Measurements from ENCODE around the gene DAPK2.
"Not testable (repeated sequence)": the region's sequence is repeated elsewhere in the genome, so short reads cannot be mapped to it uniquely, and the experiment has no call there.

Gene DAPK2

DNA sequence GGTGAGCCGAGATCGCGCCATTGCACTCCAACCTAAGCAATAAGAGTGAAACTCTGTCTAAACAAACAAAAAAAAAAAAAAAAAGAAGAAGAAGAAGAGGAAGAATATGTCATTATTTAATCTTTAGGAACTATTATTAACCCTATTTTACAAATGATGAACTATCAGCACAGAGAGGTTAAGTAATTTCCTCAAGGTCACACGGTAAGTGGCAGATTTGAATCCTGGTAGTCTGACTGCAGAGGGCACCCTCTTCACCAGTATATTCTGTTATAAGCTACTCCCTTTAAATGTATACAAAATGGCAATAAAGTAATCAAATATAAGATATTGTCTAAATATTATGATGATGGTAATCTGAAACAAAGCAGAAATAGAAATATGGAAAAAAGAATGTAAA, 135.1 kb downstream of the DAPK2 start:
- DNase-seq, result no peak

DNA sequence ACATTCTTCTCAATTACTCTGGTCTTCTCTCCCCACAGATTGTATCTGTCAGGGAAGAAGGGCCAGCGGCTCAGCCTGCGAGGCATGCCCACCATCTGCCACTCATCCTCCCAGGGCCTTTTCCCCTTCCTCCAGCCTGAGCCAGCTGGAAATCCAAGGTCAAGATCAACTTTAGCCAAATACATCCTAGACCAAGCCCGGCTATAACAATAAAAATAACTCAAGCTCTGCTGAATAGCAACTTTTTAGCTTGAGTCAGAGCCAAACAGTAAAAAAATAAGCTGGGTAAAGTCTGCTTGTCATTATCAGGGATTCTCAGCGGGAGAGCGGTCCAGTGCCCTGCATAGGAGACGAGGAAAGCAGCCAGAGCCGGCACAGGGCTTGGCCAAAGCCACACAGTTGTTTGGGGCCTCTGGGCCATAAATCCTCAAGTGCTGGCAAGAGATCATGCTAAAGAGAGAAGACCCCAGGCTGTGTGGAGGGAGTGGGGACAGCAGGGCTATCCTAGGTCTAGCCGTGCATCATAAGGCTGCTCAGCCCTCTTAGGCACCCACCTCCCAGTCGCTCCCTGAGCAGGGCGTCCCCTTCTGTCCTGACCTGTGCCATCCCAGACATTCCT, 136.4 kb downstream of the DAPK2 start:
- DNase-seq, result no peak

DNA sequence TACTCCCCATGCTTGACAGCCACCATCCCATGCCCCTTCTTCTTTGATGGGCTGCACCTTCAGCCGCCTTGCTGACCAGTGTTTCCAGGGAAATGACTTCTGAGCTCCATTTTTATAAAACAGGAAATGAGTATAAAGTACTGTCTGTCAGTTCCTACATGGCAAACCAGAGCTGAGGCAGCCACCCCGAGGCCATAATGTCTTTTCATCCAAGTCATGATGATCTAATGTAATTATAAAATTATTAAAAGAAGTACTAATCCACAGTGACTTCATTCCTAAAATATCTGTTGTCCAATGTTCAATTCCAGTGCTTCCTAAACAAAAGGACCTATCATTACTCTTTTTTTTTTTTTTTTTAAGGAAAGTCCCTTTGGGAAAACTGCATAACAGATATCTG, 137.3 kb downstream of the DAPK2 start:
- no peak for DNase-seq

DNA sequence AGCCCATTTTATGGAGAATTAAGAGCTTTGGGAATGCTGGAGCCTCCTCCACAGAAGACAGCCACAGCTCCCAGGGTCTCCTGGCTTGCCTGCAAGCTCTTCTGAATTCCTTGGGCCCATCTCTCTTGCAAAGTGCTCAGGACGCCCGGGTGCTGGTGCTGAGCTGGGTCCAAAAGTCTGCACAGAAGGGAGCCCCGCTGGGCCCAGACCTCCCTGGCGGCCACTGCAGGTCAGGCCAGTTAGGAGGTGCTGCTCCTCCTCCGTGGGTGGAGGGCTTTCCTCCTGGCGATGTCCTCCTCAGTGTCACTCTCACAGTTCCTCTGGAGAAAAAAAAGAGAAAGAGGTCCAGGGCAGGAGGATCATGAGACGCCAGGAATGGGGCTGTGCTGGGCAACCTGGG, 138.0 kb downstream of the DAPK2 start:
- DNase-seq, result no peak

DNA sequence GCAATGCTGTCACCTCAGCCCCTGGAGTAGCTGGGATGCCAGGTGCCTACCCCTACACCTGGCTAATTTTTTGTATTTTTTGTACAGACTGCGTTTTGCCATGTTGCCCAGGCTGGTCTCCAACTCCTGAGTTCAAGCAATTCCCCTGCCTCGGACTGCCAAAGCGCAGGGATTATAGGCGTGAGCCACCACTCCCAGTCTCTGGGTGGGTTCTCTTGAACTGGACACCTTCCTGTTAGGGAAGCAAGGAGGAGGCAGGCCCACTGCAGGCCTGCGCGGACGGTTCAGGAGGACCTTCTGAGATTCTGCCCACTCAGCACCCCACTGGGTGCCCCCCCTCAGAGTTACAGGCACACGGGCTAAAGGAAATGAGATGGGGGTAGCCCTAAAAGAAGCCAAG, 138.8 kb downstream of the DAPK2 start:
- DNase-seq, result no peak

DNA sequence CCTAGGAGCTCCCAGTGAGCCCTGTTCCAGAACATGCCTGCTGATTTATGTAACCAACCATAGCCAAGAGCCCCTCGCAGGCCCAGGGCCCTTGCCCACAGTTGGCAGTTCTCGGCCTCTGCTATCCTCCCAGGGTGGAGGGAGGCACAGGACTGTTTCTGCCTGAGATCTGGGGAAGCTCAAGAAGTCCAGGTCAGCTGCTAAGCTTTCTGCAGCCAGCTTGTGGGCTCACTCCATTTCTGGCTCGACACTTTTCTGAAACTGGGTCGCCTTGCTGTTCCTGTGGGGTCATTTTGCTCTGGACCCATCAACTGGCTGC, 140.1 kb downstream of the DAPK2 start:
- DNase-seq, result no peak

DNA sequence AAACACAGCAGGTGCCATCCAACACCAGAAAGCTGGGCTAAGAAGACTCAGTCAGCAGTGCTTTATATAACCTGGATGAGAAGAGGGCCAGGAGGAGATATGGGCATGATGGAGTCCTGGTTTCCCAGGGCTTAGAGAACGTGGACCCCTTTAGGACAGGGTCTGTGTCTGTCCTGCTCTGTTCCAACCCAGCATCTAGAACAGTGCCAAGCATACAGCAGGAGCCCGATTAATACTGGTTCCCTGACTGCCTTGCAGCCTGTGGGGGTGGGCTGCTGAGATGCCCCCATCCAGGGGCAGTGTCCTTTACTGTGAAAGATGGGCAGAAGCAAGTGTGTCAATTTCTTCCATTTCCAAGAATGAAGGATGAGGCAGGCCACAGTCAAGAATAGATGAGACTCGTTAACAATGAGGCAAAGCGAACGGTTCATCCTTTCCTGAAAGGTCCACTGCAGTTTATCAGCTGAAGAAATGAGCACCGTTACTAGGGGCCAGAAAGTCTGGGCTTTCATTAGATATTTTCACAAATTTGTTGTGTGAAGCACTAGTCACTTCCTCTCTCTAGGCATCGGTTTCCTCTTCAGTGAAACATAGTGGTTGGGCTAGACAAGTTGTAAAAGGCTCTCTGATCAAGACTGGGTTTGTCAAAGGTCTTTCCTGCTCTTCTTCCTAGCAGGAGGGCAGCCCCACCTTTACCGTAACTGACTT, 140.6 kb downstream of the DAPK2 start:
- no peak for DNase-seq

DNA sequence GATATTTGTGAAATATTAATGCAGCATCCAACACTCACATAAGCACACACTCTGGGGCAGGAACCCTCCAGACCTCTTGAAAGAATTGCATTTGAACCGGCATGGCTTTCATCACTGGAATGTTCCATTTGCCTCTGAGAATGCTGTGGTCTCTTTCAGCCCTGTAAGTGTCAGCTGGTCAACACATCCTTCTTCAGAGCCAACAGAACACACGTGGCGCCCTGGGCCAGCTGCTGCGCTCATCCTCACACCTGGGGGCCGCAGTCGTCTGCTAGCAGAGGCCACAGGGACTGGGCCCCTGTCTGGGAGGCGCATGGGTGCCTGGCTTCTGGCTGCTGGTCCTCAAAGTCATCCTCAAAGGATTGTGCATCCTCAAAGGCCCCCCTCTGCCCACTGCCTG, 141.2 kb downstream of the DAPK2 start:
- DNase-seq, result no peak

DNA sequence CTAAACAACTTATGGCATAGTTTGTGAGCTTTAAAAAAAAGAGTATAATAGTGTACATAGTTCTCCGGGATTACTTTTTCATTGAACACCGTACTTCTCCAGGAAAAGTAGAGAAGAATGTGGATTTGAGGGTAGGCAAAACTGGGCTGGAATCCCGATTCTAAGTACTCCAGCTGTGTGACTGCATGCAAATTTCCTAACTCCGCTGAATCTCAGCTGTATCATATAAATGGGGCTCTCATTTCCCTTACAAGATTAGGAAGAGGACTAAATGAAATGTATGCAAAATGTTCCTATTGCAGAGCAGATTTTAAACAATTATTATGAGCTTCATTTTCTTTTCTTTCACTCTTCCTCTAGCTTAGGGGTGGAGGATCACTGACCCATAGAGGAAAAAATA, 142.2 kb downstream of the DAPK2 start:
- DNase-seq, result no peak

DNA sequence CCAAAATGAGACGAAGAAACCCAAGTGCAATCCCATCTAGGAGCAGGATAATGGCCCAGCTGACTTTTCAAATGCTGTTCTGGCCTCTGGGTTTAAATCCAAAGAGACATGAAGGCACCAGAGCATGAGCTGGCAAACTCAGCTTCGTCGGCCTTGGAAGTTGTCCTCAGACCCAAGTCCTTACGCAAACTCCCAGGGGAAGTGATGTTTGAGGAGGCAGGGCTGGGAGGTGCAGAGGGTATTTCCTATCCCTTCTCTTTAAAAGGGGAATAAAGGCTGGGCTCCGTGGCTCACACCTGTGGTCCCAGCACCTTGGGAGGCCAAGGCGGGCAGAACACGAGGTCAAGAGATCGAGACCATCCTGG, 143.6 kb downstream of the DAPK2 start:
- no peak for DNase-seq

DNA sequence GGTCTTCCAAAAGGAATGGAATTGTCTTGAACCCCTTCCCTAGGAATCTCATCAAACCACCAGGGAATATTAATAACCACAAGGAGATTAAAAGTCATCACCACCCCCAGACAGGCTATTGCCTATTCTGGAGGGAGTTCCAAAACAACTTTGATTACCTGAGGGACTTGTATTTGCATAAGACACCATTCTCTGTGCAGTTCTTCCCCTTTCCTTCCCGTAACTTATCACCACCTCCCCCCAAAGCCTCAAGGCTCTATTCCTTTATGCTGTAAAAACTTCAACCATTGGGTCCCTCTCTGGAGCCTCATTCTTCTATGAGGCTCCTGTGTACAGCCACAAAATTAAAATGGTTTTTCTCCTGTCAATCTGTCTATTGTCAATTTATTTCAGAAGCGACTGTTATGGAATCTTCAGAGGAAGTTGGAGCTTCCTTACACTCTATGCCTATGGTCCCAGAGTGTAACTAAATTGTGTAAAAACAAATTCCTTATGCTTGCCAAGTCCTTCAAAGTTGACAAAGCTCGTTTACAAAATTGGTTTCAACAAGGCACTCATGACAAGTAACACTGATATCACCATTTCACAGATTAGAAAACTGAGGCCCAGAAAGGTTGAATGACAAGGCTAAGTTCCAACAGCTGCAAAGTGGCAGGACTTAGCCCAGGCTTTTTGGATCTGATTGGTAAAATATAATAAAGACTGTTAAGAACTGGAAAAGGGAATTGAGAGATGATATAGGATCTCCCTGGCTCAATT, 144.2 kb downstream of the DAPK2 start:
- DNase-seq, result no peak

DNA sequence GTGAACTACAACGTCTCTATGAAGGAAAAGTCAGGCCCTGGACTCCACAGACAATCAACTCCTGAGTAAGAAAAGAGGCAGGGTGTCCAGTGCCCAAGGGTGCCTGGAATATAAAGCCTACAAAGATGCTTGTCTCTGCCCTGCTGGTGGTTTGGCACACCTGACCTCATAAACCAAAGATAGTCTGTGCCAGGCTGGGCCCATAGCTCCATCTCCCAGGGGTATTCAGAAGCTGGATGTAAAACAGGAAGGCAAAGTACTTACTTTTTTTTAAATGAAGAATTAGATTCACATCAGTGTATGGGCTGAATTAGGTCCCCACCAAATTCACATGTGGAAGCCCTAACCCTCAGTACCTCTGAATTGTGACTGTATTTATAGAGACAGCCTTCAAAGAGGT, 146.0 kb downstream of the DAPK2 start:
- no peak for DNase-seq

DNA sequence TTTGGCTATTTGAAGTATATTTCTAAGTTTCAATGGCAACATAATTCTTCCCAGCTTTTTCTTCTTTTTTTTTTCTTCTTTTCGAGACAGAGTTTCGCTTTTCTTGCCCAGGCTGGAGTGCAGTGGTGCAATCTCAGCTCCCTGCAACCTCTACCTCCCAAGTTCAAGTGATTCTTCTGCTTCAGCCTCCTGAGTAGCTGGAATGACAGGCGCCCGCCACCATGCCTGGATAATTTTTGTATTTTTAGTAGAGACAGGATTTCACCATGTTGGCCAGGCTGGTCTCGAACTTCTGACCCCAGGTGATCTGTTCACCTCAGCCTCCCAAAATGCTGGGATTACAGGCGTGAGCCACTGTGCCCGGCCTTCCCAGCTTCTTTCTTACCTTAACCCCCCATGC, 146.7 kb downstream of the DAPK2 start:
- not testable (repeated sequence) for DNase-seq

DNA sequence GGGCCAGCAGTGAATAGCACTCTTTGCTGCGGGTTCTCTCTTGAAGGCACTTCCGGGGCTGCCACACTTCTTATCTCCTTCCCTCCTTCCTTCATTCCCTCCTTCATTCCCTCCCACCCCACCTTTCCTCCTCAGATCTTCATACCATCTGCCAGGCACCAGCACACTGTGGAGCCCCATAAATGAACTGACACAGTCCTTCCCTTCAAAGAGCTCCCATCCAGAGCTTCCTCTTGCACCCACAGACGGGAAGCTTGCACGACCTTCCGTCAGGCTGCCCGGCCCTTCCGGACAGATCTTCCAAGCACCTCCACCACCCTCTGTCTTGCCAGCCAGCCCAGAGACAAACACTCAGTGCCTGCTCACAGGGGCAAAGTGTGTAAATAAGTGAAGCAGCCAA, 147.1 kb downstream of the DAPK2 start:
- no peak for DNase-seq

DNA sequence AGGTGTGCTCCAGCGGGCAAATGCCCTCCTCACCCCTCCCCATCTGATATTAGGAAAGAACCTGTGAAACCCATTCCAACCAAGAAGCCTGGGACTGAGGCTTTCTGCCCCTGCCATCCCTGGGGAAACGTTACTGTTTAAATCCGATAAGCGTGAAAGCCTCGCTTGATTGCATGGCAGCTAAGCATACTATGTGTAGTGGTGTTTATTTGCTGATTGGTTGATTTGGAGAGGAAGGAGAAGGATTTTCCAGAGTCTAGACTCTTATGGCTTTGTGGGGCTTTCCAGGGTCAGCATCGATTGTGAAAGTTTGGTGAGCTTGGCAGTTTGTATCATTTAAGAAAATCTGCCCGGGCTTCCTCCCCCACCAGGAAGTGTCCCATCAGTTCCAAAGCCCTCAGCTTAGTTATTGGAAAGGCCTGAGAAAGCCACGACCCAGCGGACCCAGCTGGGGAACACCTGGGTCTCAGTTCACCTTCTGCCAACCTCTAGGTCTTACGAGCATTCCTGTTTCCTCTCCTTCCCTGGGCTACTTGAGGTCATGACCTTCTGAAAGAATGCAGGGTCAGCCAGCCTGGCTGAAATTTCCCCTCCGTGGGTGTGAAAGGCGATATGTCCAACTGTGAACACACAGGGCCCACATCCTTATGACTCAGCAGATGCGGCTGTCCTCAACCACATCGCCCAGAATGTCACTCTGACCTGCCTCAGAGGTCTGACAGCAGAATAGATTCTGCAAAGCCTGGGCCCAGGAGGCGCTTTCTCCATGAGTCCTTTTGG, 149.8 kb downstream of the DAPK2 start:
- DNase-seq, result no peak

DNA sequence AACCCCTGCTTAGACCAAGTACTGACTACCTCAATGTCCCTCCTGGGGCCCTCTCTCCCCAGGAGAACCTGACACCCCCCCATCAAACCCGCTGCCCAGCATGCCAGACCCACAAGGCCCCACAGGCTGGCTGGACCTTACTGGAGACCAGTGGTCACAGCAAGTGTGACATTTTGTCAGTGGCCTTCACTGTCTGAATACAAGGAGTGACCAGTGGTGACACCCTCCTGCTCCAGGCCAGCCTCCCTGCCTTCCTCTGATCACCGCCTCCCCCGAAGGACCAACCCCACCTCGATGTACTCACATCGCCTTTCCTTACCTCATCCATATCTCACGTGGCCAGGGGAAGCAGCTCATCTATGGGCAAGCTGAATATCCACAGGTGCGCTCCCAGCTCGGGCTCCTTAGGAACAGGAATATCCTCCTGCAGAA, 150.5 kb downstream of the DAPK2 start:
- DNase-seq, result no peak

DNA sequence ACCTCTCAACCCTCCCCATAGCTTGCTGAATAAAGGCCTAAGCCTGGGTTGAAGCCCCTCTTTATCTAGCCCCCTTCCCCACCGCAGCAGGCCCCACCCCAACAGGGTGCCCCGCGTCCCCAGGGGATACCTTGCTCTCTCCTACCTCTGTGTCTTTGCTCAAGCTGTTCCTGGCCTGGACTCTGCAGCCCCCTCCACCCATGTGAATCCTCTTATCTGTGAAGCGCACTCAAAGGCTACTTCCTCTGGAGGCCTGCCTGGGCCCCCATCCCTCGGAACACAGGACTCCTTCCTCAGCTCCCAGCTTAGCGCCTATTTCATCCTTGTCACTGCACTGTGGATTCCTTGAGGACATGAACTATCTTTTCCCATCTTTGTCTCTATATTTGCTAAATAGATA, 151.1 kb downstream of the DAPK2 start:
- DNase-seq, result no peak

DNA sequence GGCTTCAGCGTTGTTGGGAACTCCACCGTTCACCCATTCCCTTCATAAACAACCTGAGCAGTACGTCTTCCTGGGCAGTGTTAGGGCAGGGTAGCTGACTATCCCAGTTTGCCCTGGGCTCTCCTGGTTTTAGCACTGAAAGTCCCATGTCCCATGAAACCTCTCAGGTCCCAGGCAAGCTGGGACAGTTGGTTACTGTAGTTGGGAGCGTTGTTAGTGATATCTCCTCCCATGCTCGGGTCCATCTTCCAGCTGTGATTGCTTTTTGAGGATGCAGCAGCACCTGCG, 151.7 kb downstream of the DAPK2 start:
- DNase-seq, result no peak

DNA sequence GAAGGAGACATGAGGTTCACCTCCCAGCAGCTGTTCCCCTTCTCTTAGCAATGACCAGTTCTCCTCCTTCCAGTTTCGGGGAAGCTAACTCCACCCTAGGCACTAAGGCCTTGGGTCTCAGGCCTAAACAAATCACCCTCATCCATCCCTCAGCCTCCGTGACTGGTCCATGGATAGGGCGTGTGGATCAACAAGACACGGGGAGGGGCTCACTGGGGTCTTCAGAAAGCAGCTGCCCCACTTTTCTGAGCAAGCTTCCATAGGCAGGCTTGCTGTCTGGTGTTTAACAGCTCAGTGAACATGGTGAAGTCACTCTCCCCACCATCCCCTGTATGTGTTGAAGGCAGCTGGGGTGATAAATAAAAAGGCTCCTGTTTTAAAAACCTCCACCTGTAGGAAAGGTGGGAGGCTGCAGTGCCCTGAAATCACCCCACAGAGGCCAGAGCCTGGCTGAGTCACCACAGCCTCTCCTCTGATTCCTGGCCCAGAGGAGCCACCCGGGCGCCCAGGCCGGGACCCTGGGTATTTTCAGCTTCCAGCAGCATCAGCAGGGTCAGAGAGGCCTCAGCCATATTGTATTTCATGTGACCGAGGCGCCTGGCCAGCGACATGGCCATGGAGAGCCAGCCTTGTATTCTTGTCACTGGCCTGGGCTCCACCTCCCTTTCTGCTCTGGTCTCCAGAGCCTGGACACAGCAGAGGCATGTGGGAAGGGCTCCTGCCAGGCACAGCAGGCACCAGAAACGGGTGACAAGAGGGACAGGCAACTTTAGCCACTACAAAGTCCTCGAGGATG, 152.2 kb downstream of the DAPK2 start:
- no peak for DNase-seq

DNA sequence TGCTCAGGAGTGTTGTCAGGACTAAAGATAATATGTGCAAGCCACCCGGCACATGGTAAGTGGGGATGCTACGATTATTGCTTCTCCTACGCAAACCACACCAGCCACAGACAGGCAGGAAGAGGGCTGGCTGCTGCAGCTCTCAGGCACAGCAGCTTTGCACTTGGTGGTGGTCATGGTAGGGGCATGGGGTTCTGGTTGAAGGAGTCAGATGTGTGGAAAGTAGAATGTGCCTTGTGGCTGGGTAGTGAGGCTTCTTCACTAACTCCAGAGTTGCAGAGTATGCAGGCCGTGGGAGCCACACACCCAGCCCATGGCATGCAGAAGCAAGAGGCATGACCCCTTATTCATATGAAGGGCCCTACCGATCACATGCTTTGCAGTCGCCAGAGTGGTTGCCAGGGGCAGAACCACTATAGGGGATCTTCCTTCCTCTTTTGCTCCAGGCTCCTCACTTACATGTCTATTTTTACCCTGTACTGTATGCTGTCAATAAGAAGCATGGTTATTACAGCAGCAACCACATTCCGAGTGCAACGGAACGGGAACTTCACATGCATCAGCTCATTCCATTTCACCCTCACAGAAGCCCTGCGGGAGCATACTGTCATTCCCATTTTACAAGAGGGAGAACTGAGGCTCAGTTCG, 153.4 kb downstream of the DAPK2 start:
- no peak for DNase-seq

DNA sequence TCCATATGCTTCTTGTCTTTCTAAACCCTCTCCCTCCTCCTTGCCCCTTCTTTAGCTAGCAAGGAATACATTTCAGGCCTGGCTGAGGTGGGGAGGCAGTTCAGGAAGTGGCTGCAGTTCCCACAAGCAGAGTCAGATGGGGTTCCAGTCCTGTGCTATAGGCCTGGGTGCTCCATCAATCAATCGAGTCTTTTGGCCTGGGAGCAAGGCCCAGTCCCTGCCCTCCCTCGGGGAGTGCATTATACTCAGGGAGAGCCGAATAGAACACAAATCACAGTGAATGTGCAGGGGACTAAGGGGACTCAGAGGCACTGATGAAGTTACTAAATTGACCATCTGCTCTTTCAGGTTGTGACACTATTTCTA, 154.5 kb downstream of the DAPK2 start:
- no peak for DNase-seq

DNA sequence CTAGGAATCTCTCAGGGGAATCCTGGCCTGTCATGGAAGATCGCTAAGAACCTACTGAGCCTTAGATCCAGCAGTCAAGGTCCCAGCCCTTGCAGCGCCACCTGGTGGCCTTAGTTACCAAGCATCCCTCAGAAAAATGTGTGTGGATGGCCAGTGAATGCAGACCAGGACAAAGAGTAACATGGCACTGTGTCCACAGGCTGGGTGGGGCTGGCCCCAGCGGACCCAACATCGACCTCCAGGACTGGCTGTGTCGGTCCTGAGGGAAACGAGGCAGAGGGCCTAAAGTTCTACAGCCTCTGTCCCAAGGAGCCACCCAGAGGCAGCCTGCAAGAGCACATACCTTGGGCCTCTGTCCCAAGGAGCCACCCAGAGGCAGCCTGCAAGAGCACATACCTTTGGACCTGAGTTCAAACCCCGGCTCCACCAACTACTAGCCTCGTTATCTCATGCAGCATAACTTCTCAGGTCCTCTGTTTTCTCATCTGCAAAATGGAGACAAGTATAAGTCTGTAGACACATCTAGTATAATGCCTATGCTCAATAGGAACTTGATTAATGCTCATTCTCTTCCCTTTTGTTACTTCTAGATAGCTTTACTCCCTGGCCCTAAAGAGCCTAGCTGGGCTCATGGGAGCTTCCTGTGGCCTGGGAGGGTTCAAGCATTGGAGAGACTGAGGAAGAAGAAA, 155.1 kb downstream of the DAPK2 start:
- no peak for DNase-seq
